HG02571 (cell line): ENCODE results near the gene SIAH2.
"Not testable (repeated sequence)": the region's sequence is repeated elsewhere in the genome, so short reads cannot be mapped to it uniquely, and the experiment has no call there.

Experiments used
- ATAC-seq: cut with Tn5 transposase; IDR thresholded peaks from one replicate; pipeline ENCODE4 v1.9.1; 2021; ENCODE audit warnings: mild to moderate bottlenecking, moderate library complexity; ENCODE audit not compliant: unreplicated experiment

The SIAH2 gene, protein sequence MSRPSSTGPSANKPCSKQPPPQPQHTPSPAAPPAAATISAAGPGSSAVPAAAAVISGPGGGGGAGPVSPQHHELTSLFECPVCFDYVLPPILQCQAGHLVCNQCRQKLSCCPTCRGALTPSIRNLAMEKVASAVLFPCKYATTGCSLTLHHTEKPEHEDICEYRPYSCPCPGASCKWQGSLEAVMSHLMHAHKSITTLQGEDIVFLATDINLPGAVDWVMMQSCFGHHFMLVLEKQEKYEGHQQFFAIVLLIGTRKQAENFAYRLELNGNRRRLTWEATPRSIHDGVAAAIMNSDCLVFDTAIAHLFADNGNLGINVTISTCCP

DNA sequence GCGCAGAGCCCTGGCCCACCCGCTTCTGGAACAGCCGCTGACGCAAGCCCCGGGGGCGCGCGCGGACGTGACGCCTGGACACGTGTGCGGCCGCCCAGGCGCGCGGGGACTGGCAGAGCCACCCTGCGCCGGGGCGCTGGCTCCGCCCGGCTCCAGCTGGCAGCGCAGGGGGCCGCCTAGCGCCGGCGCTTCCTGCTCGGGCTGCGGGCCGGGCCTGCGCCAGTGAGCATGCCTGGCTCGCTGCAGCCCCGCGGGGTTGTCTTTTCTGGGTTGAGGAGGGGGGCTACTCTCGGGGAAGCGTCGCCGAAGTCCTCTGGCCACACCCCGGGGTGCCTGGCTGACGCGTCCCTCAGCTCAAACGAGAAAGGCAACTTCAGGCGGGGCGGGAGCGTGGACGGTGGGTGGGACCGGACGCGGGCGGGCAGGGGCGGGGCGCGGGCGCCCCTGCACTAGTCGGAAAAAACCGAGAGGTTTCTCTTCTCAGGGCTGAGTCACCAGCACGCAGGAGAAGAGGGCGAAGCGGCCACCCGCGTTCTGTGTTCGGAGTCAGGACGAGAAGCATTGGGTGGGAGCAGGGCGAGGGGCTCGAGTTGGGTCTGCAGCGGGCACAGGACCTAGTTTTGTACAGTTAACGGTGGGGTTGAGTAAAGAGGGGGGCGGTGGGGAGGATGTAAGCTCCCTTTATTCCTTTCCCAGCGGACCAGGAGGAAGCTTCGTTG, at the start of gene SIAH2:
SIAH2 (minus strand) TSS at position 48 of the 719 bp plus-strand sequence. CDS start 320 bp downstream, outside the sequence.
- peak; percentile 49 for ATAC-seq

DNA sequence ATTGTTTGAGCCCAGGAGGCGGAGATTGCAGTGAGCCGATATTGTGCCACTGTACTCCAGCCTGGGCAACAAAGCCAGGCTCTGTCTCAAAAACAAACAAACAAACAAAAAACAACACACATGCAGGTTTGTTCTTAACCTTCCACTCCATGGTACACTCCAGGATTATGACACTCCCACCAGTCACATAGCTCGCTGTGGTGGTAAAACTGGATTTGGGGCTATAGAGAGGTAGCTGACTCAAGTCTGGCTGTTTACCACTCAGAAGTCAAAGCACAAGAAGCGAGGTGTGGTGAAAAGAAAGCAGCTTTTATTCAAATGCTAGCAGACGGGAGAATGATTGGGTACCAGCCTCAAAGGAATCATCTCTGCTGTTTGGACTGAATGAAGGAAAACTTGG, 49.0 kb upstream of the SIAH2 start:
- ATAC-seq: no peak

DNA sequence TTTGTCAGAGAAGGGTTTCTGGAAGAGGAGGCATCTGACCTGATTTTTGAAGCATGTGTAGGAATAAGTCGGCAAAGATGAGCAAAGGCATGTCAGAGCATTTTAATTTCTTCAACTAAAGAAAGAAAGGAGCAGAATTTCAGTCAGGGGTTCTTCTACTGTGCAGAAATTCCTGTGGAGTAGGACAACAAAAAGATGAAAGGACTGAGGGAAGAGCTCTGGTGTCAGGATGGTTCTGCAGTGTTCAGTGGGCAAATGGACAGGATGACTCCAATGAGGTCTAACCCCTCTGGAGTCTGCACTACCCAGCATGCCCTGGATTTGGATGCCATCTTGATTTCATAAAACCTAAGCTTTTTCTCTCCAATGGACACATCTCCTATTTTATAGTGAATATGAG, 47.7 kb upstream of the SIAH2 start:
- ATAC-seq: no peak

DNA sequence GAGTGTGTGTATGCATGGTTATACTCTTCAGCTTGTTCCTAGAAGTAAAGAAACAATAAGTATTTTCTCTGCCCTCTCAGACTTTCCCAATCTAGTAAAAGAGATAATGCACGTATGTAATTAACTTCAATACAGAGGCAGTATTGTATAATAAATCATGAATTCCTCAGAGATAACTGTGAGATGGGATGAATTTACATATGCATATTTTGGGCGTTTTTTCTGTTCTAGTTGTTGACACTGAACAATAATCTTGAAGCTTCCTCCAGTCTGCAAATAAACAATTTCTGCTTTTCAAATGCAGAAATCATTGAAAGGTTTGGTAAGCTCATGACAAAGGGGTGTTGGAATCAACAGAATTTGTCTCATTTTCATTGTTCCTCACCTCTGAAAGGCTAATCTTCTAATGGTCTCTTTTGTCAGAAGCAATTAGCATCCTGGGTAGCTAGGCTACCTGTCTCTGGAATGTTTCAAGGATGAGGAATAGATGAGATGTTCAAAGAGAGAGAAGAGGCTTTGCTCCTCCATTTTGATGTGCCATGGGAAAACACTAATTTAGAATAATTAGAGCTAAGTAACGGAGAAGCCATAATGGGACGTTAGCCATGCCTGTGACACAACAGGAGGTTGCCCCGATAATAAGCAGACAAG, 43.3 kb upstream of the SIAH2 start:
- no peak for ATAC-seq

DNA sequence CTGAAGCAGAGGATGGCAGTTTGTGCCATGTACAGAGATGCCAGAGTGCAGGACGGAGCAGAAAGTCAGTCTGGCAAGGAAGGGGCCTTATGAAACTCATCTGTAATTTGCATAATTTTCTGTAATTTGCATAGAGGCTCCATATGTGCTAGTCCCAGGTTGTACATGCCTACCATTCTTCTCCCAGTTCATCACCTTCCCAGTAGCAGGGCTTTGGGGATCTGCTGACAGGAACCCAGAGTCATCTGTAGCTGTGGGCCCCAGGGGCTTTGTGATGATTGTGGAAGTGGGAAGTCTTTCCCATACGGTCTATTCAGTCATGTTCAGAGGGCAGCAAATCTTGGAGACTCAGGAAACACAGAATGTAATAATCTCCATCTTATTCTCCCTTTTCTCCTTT, 42.4 kb upstream of the SIAH2 start:
- ATAC-seq: no peak

DNA sequence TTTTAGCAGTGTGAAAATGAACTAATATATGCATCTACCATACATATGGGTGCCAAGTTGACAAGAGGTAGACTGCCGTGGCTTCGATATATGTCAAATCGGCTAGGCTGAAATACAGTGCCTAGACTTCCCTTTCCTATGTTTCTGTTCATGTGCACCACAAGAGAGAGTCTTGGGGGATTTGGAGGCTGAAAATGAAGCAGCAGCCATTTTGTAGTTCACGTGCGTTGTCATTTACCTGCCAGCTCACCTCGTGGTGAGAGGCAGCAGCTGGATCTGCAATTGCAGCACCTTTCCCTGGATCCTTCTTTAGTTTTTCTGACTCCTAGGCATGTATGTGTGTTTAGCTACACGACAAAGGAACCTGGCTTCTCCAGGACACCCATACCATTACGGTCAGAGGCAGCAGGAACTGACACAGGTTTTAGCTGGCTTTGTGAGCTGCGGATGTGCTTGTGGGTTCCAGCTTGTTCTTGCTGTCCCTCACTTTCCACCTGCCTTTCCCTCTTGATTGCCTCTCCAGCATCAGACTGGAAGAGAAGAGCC, 40.5 kb upstream of the SIAH2 start:
- no peak for ATAC-seq

DNA sequence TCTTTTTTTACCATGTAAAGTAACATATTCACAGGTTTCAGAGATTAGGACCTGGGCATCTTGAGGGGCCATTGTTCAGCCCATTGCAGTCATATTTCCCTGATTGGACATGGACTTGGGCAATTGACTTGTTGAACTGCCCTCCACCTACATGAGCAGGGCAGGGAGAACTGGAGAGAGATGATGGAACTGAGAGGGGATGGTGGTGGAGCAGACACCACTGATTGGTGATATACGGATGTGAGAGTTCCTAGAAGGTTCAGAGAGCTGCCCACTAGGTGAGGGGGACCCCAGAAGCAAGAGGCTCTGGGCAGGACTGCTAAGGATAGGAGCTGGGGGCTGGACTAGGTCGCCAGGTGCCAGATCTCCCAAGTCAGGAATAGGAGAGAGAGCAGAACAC, 37.8 kb upstream of the SIAH2 start:
- ATAC-seq: no peak

DNA sequence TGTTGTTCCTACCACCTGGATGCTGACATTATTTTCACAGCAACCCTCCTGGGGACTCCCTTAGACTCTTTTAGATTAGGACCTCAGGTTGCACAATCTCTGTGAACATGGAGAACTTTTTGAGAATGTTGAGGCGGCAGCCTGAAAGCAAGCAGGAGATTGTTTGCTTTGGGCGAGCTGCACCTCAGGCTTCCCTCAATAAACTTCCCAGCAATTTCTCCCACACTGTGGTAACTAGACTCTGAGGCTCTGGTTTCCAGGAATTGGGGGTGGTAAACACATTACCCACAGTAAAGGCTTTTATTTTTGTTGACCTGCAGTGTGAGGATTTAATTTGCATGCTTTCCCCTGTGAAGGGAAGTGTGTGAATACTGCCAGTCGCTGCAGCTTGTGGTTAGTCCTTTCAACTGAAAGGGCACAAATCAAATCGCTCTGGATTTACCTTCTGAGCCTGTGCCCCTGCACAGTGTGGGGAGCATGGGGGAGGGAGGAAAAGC, 35.2 kb upstream of the SIAH2 start:
- ATAC-seq: no peak

DNA sequence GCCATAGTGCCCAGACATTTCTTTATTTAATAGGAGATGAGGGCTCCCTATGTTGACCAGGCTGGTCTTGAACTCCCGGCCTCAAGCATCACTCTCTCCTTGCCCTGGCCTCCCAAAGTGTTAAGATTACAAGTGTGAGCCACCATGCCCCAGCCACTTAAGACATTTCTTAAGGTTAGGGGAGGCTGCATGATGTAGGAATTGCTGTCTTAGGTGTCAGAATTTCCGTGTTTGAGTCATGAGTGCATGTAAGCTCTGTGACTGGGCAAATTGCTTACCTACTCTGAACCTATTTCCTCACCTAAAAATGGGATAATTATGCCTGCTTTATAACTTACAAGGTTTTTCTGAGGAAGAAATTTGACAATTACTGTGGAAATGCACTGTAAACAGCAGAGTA, 34.2 kb upstream of the SIAH2 start:
- ATAC-seq: no peak

DNA sequence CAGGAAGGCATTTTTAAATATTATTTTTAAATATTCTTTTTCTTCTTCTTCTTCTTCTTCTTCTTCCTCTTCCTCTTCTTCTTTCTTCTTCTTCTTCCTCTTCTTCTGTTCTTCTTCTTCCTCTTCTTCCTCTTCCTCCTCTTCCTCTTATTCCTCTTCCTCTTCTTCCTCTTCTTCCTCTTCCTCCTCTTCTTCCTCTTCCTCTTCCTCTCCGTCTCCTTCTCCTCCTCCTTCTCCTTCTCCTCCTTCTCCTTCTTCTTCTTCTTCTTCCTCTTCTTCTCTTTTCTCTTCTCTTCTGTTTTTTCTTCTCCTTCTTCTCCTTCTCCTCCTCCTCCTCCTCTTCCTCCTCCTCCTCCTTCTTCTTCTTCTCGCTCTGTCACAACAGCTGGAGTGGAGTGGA, 33.6 kb upstream of the SIAH2 start:
- not testable (repeated sequence) for ATAC-seq

DNA sequence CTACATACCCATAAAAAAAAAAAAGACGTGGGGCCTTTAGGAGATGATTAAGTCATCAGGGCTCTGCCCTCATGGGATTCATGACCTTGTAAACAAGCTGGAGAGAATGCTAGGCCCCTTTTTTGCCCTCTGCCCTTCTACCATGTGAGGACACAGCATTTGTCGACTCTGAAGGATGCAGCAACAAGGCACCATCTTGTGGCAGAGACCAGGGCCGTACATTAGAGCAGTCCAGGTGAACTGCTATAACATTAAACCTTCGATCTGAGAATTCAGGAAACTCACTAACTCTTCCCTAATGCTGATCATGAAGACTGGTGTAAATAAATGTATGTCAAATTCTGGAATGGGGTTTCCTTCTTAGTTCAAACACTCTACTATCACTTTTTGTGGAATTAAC, 30.7 kb upstream of the SIAH2 start:
- ATAC-seq: no peak

DNA sequence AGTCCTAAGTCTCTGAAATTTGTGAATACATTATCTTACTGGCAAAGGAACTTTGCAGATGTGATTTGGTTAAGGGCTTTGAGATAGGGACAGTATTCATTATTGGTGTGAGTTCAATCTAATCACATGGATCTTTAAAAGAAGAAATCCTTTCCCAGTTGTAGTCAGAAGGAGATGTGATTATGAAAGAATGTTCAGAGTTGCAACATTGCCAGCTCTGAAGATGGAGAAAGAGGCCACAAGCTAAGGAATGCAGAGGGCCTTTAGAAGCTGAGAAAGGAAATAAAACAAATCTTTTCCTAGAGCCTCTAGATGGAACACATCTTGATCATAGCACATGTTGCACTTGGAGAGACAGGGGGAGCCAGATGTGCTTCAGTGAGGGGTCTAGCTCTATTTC, 27.7 kb upstream of the SIAH2 start:
- ATAC-seq: no peak

DNA sequence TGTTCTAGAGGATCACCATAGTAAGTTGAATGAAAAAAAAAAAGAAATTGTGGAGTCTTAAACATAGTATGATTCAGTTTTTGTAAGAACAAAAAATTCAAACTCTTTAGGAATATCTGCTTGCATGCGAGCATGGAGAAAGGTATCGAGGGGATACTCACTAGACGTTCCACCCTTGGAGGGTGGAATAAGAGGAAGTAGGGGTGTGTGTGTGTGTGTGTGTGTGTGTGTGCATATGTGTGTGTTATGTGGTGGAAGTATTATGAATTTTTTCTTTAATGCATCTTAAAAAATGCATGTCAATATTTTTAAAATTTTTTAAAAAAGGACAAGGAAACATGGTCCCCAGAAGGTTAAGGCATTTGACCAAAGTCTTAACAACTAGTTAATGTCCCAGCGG, 26.5 kb upstream of the SIAH2 start:
- no peak for ATAC-seq

DNA sequence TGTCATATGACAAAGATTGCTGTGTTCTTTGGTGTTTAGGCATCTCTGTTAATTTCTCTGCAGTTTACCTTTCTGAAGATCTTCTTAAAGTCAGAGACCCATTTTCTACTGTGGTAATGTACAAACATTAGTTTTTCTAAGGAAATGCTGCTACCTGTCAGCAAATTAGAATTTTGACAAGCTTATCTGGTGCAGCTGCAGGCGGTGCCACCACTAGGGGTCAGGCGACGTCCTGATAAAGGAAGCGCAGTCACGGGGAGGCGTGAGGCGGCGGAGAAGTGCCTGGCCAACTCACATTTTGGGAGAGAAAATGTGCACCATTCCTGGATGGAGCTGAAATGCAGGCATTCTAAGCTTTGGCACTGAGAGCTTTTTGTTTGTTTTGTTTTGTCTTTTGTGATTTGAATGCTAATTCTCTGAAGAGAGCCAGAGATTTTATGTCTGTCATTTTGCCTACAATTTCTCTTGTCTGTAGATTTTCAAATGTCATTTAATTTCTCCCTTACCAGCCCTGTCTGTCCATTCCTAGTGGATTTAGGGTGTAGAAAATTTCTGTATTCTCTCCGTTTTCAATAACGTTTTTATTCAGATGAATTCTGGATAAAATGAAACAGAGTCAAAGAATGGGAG, 24.9 kb upstream of the SIAH2 start:
- ATAC-seq: peak; percentile 74

DNA sequence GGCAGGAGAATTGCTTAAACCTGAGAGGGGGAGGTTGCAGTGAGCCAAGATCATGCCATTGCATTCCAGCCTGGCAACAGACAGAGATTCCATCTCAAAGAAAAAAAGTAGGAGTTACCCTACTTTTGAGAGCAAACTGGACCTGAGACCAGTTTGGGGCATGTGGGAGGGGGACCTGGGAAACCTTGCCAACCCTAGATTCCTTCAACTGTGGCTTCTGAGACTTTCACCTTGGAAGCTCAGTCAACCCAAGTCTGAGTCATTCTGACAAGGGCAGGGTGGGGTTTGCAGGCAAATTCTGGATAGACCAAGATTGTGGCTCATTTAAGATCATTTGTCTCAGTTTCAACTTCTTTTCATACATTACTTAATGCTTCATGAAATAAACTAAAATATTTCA, 23.8 kb upstream of the SIAH2 start:
- no peak for ATAC-seq

DNA sequence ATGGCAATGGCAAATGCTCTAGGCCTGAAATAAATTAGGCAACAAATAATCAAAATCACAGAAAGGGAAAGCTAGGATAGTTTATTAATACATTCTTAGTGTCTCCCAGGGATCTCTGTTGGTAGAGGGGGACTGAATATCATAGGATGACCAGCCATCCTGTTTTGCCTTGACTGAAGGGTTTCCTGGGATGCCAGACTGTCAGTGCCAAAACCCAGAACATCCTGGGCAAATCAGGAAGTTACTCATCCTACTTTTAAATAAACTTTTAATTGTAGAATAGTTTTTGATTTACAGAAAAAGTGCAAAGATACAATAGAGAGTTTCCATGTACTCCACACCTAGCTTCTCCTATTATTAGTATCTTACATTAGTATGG, 21.8 kb upstream of the SIAH2 start:
- no peak for ATAC-seq

DNA sequence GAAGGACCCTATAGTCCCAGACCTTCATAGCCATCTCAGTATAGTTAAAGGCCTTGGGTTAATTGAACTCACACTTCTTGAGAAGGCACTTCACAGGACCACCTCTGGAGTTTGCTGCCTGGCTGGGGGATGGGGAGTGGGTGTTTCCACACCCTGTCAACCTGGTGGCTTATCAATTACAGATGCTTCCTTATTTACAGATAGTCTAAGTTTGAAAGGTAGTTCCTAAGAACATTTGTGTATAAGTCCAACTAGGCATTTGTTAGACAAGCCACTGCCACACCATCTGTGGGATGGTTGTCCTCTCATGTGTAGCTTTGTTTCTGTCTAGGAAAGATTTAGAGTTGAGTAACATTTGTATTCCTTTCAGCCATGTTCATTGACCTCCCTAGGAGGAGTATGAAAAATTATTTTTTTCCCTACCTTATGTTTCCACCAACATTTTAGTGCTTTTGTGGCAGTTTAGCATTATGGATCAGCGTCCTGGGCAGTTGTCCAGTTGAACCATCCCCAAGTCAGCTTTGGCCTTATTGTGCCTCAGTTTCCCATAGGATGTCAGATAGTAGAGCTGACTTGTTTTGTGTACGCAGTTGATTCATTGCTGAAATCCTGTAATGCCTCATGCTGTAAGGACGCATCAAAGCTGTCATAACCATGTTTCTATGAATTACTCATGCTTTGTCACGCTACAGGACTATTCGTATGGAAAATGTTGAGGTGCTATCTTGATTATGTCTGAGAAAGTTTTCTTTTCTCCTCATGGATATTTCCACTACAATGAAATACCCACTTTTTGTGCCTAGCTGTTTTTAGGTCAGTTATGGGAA, 21.2 kb upstream of the SIAH2 start:
- ATAC-seq: peak; percentile 54

DNA sequence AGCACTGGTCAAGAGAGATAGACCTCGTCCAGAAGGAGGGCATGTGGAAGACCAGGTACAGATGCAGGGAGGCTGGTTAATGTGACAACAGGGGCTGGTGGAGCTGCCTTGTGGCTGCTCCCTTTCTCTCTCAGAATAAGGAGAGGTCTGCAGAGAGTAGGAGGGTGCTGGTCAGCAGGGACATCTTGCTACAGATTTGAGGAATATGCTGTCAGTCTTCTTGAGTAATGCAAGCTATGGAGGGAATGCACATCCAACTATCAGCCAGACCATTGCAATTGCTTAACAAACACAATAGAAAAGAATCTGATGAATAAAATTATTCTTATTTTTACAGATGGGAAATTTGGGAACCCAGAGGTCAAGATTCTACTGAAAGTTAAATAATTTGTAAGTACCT, 20.3 kb upstream of the SIAH2 start:
- no peak for ATAC-seq

DNA sequence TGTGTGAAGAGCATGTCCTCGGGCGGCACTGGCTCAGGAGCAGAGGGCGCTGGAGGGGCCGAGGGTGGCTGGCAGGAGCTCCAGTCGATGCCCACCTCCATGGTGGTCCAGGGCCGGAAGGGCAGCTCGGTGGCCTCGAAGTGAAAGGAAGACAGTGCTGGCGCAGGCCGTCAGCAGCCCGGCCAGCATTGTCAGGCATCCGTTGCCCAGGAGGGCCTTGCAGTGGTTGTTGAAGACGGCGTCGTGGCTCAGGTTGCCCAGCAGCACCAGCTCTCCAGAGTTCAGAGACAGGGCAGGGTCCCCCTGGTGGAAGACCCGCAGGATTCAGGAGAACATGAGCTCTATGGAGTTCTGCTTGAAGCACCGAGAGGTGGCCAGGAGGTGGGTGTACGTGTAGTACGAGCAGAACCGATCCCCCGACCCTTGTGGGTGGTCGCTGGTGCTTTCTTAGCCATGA, 16.5 kb upstream of the SIAH2 start:
- no peak for ATAC-seq

DNA sequence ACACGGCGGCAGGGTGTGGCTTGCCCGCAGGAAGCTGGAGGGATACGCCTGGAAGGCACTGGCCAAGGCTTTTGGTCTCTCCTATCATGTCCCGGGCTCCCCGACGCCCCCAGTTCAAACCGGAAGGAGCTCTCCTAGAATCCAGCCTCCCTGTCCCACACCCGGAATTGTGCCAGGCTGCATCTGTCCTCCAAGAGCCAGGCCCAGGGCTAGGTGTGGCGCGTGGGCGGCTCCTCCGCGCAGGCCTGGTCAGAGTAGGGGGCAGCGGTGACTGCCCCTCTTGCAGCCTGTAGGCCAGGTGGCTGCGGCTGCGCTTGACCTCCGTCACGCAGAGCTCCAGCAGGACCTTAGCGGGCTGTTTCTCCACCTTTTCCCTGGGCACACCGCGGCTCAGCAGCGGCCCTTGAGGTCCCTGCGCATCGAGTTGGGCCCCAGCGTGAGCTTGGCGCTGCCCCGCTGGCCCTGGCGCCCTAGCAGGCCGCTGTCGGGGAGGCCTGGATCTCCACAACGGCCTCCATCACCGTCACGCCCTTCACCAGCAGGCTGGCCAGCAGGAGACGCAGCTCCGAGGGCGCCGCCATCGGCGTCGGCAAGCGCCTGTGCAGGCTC, 15.9 kb upstream of the SIAH2 start:
- ATAC-seq: no peak
